GM23248 (cell line): Measurements from ENCODE around the gene SPAG17. TPM values are rescaled to one million over a fixed set of nuclear protein-coding genes. Genes with fewer than 3 reads are reported as not detected.

Experiments
- DNase-seq: peaks from one replicate; pipeline ENCODE4 v3.0.0-alpha.2; 2015
- H2AFZ ChIP-seq: fragments of 200-600 bp; sonication (generic); 2 replicates; pipeline ENCODE4 v1.6.1; 2016; ENCODE audit warnings: antibody characterized with exemption
- H3F3A ChIP-seq: fragments of 200-600 bp; sonication (generic); 2 replicates; pipeline ENCODE4 v1.6.1; 2016; ENCODE audit warnings: mild to moderate bottlenecking, antibody characterized with exemption, mixed run types; ENCODE audit not compliant: insufficient read depth
- H3K27ac ChIP-seq: fragments of 200-600 bp; sonication (generic); 2 replicates; pipeline ENCODE4 v1.5.1; 2016; ENCODE audit warnings: mild to moderate bottlenecking
- H3K27me3 ChIP-seq: fragments of 200-600 bp; sonication (generic); replicated peaks from 2 replicates; pipeline ENCODE4 v1.6.1; 2016; ENCODE audit warnings: mild to moderate bottlenecking; ENCODE audit not compliant: insufficient read depth
- H3K36me3 ChIP-seq: fragments of 200-600 bp; sonication (generic); 2 replicates; pipeline ENCODE4 v1.6.1; 2016; ENCODE audit warnings: low read depth, mild to moderate bottlenecking
- H3K4me1 ChIP-seq: fragments of 200-600 bp; sonication (generic); 2 replicates; pipeline ENCODE4 v1.6.1; 2016; ENCODE audit warnings: mild to moderate bottlenecking; ENCODE audit not compliant: insufficient read depth
- H3K4me2 ChIP-seq: fragments of 200-600 bp; sonication (generic); one replicate; pipeline ENCODE4 v1.6.1; 2016; ENCODE audit warnings: mild to moderate bottlenecking; ENCODE audit not compliant: unreplicated experiment
- H3K4me3 ChIP-seq: fragments of 200-600 bp; sonication (generic); 2 replicates; pipeline ENCODE4 v1.5.1; 2016; ENCODE audit warnings: mild to moderate bottlenecking
- H3K79me2 ChIP-seq: fragments of 200-600 bp; sonication (generic); 2 replicates; pipeline ENCODE4 v1.6.1; 2016; ENCODE audit warnings: mild to moderate bottlenecking; ENCODE audit not compliant: insufficient read depth
- H3K9ac ChIP-seq: fragments of 200-600 bp; sonication (generic); 2 replicates; pipeline ENCODE4 v1.6.1; 2016; ENCODE audit warnings: mild to moderate bottlenecking
- H3K9me2 ChIP-seq: fragments of 200-600 bp; sonication (generic); 2 replicates; pipeline ENCODE4 v1.6.1; 2016; ENCODE audit warnings: mixed run types, mild to moderate bottlenecking, moderate library complexity; ENCODE audit not compliant: insufficient read depth
- H3K9me3 ChIP-seq: fragments of 200-600 bp; sonication (generic); one replicate; pipeline ENCODE4 v1.6.1; 2017; ENCODE audit warnings: low read depth
- H4K20me1 ChIP-seq: fragments of 200-600 bp; sonication (generic); 2 replicates; pipeline ENCODE4 v1.6.0; 2016; ENCODE audit not compliant: insufficient read depth
- EZH2 ChIP-seq: fragments of 200-600 bp; sonication (generic); IDR thresholded peaks from 2 replicates; pipeline ENCODE4 v1.6.1; 2018; ENCODE audit warnings: antibody characterized with exemption, mild to moderate bottlenecking; ENCODE audit not compliant: insufficient read depth, poor library complexity, severe bottlenecking
- EZH2phosphoT487 ChIP-seq: fragments of 200-600 bp; sonication (generic); IDR thresholded peaks from 2 replicates; pipeline ENCODE4 v1.6.1; 2018; ENCODE audit warnings: antibody characterized with exemption, moderate library complexity, mild to moderate bottlenecking, low read depth; ENCODE audit not compliant: insufficient read depth
- WGBS, 2 experiments: methylation state at CpG; one replicate each; pipeline ENCODE4 v1.1.6; 2015 to 2017; ENCODE audit warnings: low lambda C conversion rate in 2 of 2, low coverage in 1 of 2; ENCODE audit errors: missing lambda C conversion rate in 2 of 2; 5-methylcytosine and 5-hydroxymethylcytosine counted together
- in situ Hi-C: fragments of 300-500 bp; cut with MboI; formaldehyde crosslinking; loops from 2 replicates; pipeline ENCODE4 v1.15.0; 2020
- polyA plus RNA-seq: library from polyadenylated mRNA; unstranded; fragments of >200 nt; fragmentation: Nextera tagmentation; extraction: Ambion mirVana; gene quantifications from 2 replicates; pipeline ENCODE4 v1.2.1, GENCODE V29; 2016
- total RNA-seq: library from RNA; depleted of rRNA; stranded (reverse); fragments of >200 nt; shearing (Covaris generic); gene quantifications from 2 replicates; pipeline ENCODE4 v1.2.3, GENCODE V29; 2014

The SPAG17 gene
- total and polyA plus RNA-seq, 2 experiments from 2014 or later: 0.15 TPM; not detected in 1

DNA sequence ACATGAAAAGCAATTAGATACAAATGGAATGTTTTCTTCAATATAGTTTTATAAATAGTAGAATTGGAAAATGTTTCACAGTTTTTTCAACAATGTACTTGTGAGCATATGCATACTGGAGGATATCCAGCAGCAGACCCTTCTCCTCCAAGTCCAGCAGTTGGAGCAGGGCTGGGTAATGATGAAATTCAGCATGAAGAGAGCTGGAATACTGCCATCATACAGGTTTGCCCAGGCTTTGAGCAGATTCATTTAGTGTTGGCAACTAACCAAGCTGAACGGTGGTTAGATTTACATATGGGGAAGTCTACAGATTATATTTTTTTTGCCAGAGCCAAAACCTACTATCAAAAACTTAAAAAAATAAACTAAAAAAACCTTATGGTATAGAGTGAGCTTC is 217.1 kb downstream of the SPAG17 start:
- Histone ChIP-seq H4K20me1 (no peaks in the 10 kb centered on the region), H2AFZ (0 out of 2 replicates have a peak overlapping the region, but pooled peaks have one; percentile 19), H3K9ac (no peak overlapping the region), H3K36me3 (0 out of 2 replicates have a peak, but pooled peaks cover 2% of the 10 kb centered on the region), H3K79me2 (no peaks in the 10 kb centered on the region), H3K9me2 (no peaks in the 10 kb centered on the region), H3F3A (0 out of 2 replicates have a peak, but pooled peaks cover 5% of the 10 kb centered on the region), H3K4me1 (no peaks in the 10 kb centered on the region), H3K4me3 (no peak overlapping the region), H3K9me3 (no peaks in the 10 kb centered on the region), H3K4me2 (no peak overlapping the region), H3K27ac (no peak overlapping the region), H3K27me3 (no peaks in the 10 kb centered on the region)
- no peak for TF ChIP-seq EZH2phosphoT487
- TF ChIP-seq EZH2: no peak
- WGBS, 2 experiments: 0 to 4% methylated on average over 1 of the region's 1 CpG
- DNase-seq: peak; percentile 9
- in situ Hi-C loops: no loop called here

DNA sequence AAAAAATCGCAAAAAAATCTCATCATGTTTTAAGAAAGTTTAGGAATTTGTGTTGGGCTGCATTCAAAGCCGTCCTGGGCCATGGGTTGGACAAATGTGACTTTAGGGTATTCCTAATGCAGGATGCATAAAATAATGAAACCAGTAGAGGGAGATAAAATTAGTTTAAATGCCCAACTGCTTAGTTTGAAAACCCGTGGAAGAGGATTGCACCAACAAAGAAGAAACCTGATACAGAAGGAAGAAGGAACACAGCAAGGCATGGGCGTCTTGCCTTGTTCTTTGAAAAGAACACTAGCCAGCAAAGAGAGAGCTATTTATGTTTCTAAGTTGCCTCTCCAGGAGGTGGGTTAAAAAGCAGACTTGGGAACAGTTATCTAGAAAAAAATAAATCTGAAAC is 217.6 kb downstream of the SPAG17 start:
- Histone ChIP-seq H3K9me3 (no peaks in the 10 kb centered on the region), H3K27ac (no peak overlapping the region), H3K27me3 (no peaks in the 10 kb centered on the region), H3F3A (0 out of 2 replicates have a peak, but pooled peaks cover 5% of the 10 kb centered on the region), H2AFZ (0 out of 2 replicates have a peak overlapping the region, but pooled peaks have one; percentile 19), H4K20me1 (no peaks in the 10 kb centered on the region), H3K79me2 (no peaks in the 10 kb centered on the region), H3K36me3 (0 out of 2 replicates have a peak, but pooled peaks cover 3% of the 10 kb centered on the region), H3K4me2 (no peak overlapping the region), H3K4me3 (no peak overlapping the region), H3K9me2 (no peaks in the 10 kb centered on the region), H3K4me1 (no peaks in the 10 kb centered on the region), H3K9ac (no peak overlapping the region)
- DNase-seq: peak; percentile 52
- TF ChIP-seq EZH2 (no peak), EZH2phosphoT487 (no peak)
- 33 to 34% methylated on average over 4 of the region's 4 CpGs for WGBS, 2 experiments
- in situ Hi-C loops: no loop called here

DNA sequence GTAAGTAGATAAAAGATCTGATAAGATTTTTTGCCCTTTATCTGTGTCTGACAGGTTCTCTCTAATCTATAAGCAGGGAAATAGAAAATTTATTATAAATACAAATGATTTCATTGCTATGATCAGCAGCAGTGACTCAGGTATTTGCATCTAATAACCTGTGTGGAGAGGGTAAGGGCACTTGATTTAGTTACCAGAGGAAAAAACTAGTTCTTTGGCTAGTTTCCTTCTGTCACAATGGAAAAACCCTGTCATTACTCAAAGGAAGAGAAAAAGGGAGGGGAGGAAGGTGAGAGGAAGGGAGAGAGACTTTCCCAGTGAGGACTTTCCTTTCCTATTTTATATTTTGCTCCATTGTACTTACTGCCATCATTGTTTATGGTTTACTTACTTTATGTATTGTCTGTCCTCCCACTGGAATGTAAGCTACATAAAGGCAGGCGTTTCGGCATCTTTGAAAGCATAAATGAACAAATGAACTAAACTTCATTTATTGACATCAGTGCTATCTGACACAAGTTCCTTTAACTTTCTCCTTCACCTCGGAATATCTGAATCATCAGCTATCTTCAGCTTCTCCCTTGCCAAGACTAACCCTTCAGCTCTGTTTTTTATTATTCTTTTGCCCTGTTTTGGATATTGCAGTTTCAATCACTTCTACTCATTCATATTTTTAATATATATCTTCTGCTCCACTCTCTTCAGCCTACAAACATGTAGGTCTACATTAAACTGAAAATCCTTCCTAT is 220.6 kb downstream of the SPAG17 start:
- H3K4me3 ChIP-seq: no peak overlapping the region
- no peaks in the 10 kb centered on the region for H3K9me2 ChIP-seq
- WGBS, 2 experiments: 86 to 87% methylated on average over 3 of the region's 3 CpGs
- DNase-seq: peak; percentile 15
- H3F3A ChIP-seq: 0 out of 2 replicates have a peak, but pooled peaks cover 5% of the 10 kb centered on the region
- in situ Hi-C loops: no loop called here
- no peak overlapping the region for H3K4me2 ChIP-seq
- no peaks in the 10 kb centered on the region for H3K9me3 ChIP-seq
- no peaks in the 10 kb centered on the region for H4K20me1 ChIP-seq
- H3K79me2 ChIP-seq: no peaks in the 10 kb centered on the region
- no peaks in the 10 kb centered on the region for H3K27me3 ChIP-seq
- no peak for TF ChIP-seq EZH2phosphoT487
- no peak for TF ChIP-seq EZH2
- H3K4me1 ChIP-seq: no peaks in the 10 kb centered on the region
- H3K36me3 ChIP-seq: peaks cover 18% of the 10 kb centered on the region
- no peak overlapping the region for H3K27ac ChIP-seq
- no peak overlapping the region for H2AFZ ChIP-seq
- no peak overlapping the region for H3K9ac ChIP-seq

DNA sequence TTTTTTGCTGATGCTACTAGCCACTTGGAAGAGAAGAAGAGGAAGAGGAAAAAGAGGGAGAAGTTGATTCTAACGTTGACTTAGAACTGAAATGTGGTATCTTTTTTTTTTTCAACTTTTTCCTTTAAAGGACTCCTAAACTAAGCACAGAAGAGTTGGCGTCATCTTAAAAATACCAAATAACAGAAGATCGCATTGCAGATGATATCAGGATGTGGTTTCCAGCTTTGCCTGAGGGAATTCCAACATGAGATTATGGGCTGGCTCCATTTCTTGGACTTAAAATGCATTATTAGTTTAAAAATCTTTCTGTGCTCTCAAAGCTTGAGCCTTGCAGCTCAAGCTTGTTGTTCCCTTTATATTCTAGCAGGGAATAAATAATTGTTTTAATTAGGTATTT is 225.7 kb downstream of the SPAG17 start:
- Histone ChIP-seq H3F3A (no peaks in the 10 kb centered on the region), H2AFZ (no peak overlapping the region), H3K9me2 (no peaks in the 10 kb centered on the region), H4K20me1 (no peaks in the 10 kb centered on the region), H3K4me1 (no peaks in the 10 kb centered on the region), H3K9ac (no peak overlapping the region), H3K4me3 (no peak overlapping the region), H3K27me3 (no peaks in the 10 kb centered on the region), H3K36me3 (peaks cover 57% of the 10 kb centered on the region), H3K27ac (no peak overlapping the region), H3K79me2 (no peaks in the 10 kb centered on the region), H3K4me2 (no peak overlapping the region), H3K9me3 (no peaks in the 10 kb centered on the region)
- WGBS, 2 experiments: 80 to 86% methylated on average over 3 of the region's 3 CpGs
- no peak for DNase-seq
- in situ Hi-C loops: no loop called here
- TF ChIP-seq EZH2phosphoT487 (no peak), EZH2 (no peak)
